ENCODE data around the gene SPATA3. TPM values are rescaled to one million over a fixed set of nuclear protein-coding genes. Genes with fewer than 3 reads are reported as not detected.

Gene SPATA3
- total RNA-seq, 4 donors from 2014 or later, result not detected

DNA sequence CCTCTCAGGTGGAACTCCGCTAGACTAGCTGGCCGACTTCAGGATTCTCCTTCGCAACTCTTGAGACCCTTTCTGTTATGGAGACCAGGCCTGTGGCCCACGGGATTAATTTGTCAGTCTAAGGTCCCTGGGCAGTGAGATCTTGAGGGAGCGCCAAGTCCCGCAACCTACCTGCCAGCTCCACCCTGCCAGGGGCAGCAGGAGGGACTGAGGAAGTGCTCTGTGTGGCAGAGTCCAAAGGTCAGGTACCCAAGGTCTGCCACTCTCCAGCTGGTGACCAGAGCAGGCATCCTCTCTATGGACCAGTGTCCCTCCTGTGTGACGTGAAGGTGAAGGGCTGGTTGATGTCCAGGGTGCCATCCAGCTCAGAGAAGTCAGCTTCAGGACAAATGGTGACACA, 4.3 kb upstream of the SPATA3 start:
- H3K4me1 ChIP-seq, result peaks cover 0 to 4% of the 10 kb centered on the region in 2 donors
- no peaks in the 10 kb centered on the region for H3K36me3 ChIP-seq
- no peak overlapping the region for H3K4me3 ChIP-seq
- ATAC-seq (no peak), DNase-seq (no peak)
- H3K9me3 ChIP-seq, result no peaks in the 10 kb centered on the region
- H3K27me3 ChIP-seq, result peaks cover 13 to 17% (median 14%) of the 10 kb centered on the region in 3 donors
- no peak overlapping the region for H3K27ac ChIP-seq
- TF ChIP-seq, protein P1, sequence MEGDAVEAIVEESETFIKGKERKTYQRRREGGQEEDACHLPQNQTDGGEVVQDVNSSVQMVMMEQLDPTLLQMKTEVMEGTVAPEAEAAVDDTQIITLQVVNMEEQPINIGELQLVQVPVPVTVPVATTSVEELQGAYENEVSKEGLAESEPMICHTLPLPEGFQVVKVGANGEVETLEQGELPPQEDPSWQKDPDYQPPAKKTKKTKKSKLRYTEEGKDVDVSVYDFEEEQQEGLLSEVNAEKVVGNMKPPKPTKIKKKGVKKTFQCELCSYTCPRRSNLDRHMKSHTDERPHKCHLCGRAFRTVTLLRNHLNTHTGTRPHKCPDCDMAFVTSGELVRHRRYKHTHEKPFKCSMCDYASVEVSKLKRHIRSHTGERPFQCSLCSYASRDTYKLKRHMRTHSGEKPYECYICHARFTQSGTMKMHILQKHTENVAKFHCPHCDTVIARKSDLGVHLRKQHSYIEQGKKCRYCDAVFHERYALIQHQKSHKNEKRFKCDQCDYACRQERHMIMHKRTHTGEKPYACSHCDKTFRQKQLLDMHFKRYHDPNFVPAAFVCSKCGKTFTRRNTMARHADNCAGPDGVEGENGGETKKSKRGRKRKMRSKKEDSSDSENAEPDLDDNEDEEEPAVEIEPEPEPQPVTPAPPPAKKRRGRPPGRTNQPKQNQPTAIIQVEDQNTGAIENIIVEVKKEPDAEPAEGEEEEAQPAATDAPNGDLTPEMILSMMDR (IDR thresholded peaks at IDR 0.05 in 4 of 5, conservative IDR thresholded peaks at IDR 0.05 in 1 of 5), result no peak
- no peak for TF ChIP-seq POLR2A (IDR thresholded peaks at IDR 0.05)
- intact Hi-C loops (cut with DNase I; ENCODE audit: low total_unique reads), result no loop called here
- in situ Hi-C loops (cut with MboI; ENCODE audit: low sequenced_read_pairs in 4 of 4), result loop anchor here in 1 of 4 donors (5.0 kb wide), 1 partner anchor 169 kb away; no protein-coding TSS in a partner anchor

DNA sequence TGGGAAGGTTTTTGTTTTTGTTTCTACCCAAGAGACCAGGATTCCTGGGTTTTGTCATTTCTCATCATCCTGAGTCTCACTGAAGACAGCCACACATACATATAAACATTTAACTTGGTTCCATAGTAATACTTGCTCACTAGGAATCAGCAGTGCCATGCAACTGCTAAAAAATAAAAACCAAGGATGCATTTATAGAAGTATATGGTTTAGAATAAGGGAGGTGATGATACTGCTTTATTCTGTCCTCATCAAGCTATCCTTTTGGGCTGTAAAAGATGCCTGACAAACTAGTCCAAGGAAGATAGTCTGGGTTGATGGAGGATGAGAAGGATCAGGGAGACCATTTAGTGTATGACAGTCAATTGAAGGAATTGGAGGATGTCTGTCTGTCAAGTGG, 740 bp downstream of the SPATA3 start:
- ATAC-seq, result no peak
- H3K36me3 ChIP-seq, result no peaks in the 10 kb centered on the region
- H3K27ac ChIP-seq, result no peak overlapping the region
- no peaks in the 10 kb centered on the region for H3K4me1 ChIP-seq
- no peaks in the 10 kb centered on the region for H3K9me3 ChIP-seq
- H3K27me3 ChIP-seq, result peaks cover 14 to 21% (median 15%) of the 10 kb centered on the region in 3 donors
- in situ Hi-C loops (cut with MboI; ENCODE audit: low sequenced_read_pairs in 4 of 4) (no loop called here), intact Hi-C loops (cut with DNase I; ENCODE audit: low total_unique reads) (no loop called here)
- DNase-seq, result no peak
- TF ChIP-seq POLR2A (IDR thresholded peaks at IDR 0.05), result no peak
- TF ChIP-seq, protein P1 (IDR thresholded peaks at IDR 0.05 in 4 of 5, conservative IDR thresholded peaks at IDR 0.05 in 1 of 5), result no peak
- no peak overlapping the region for H3K4me3 ChIP-seq

DNA sequence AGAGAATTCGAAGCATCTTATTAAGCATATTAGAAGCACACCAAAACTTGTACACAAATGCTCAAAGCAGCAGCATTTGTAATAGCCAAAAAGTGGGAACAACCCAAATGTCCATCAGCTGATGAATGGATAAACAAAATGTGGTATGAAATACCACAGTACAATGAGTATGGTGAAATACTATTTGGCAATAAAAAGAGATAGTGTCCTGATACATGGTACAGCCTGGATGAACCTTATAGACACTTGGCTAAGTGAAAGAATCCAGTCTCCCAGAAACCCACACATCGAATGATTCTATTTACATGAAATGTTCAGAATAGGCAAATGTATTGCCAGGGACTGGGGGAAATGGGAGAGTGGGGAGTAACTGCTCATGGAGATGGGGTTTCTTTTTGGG, 3.0 kb downstream of the SPATA3 start:
- Histone ChIP-seq H3K4me3 (no peak overlapping the region), H3K4me1 (no peaks in the 10 kb centered on the region), H3K9me3 (no peaks in the 10 kb centered on the region), H3K36me3 (no peaks in the 10 kb centered on the region), H3K27me3 (peaks cover 11 to 20% (median 12%) of the 10 kb centered on the region in 3 donors), H3K27ac (no peak overlapping the region)
- ATAC-seq (no peak), DNase-seq (no peak)
- in situ Hi-C loops (cut with MboI; ENCODE audit: low sequenced_read_pairs in 4 of 4), result no loop called here
- intact Hi-C loops (cut with DNase I; ENCODE audit: low total_unique reads), result no loop called here
- TF ChIP-seq POLR2A (IDR thresholded peaks at IDR 0.05), result no peak
- TF ChIP-seq, protein P1 (IDR thresholded peaks at IDR 0.05 in 4 of 5, conservative IDR thresholded peaks at IDR 0.05 in 1 of 5), result no peak

DNA sequence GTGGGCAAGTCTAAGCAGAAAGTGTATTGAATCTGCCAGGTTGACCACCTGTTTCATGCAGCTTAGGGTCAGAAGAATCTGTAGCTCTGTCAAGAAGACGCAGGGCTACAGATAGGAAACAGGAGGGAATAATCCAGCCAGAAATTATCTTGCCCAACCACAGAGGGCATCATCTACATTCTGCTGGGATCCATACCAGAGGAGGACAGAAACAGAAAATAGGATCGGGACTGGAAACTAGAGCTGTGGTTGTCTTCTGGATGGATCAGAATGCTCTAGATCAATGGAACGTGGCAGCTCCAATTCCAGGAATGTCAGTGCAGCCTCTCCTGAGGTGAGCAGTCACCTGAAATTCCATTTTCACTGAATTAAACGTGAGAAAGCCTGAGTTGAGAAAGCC, 3.6 kb downstream of the SPATA3 start:
- H3K36me3 ChIP-seq, result no peaks in the 10 kb centered on the region
- no peak overlapping the region for H3K4me3 ChIP-seq
- peaks cover 9 to 19% (median 12%) of the 10 kb centered on the region in 3 donors for H3K27me3 ChIP-seq
- no peak overlapping the region for H3K27ac ChIP-seq
- H3K4me1 ChIP-seq, result no peaks in the 10 kb centered on the region
- TF ChIP-seq, protein P1 (IDR thresholded peaks at IDR 0.05 in 4 of 5, conservative IDR thresholded peaks at IDR 0.05 in 1 of 5), result no peak
- no peak for TF ChIP-seq POLR2A (IDR thresholded peaks at IDR 0.05)
- in situ Hi-C loops (cut with MboI; ENCODE audit: low sequenced_read_pairs in 4 of 4) (no loop called here), intact Hi-C loops (cut with DNase I; ENCODE audit: low total_unique reads) (no loop called here)
- ATAC-seq, result no peak
- no peak for DNase-seq
- H3K9me3 ChIP-seq, result no peaks in the 10 kb centered on the region

Data from gastrocnemius medialis (tissue), 4 donors.